Activated CD4-positive, alpha-beta T cell treated with anti-CD3 and anti-CD28 coated beads for 4 hours (primary cell): ENCODE measurements around the gene LRMDA.

Source experiments
- DNase-seq, 2 donors: peaks; one replicate each; pipeline ENCODE4 v3.0.0-alpha.2; 2020

The LRMDA gene

GRCh38 chr10:76073524-76073923 lies 642.1 kb downstream of the LRMDA start:
- no peak for DNase-seq

- DNase-seq = no peak
Observed at GRCh38 chr10:76074659-76075058, 643.2 kb downstream of the LRMDA start.

- DNase-seq = no peak
Observed at GRCh38 chr10:76080451-76080850, 649.0 kb downstream of the LRMDA start.

GRCh38 chr10:76080991-76081390 lies 649.6 kb downstream of the LRMDA start:
- no peak for DNase-seq

- DNase-seq = no peak
Observed at GRCh38 chr10:76082232-76082631, 650.8 kb downstream of the LRMDA start.

- DNase-seq = no peak
Observed at GRCh38 chr10:76082956-76083355, 651.5 kb downstream of the LRMDA start.

- no peak for DNase-seq
Observed at GRCh38 chr10:76085002-76085816, 653.8 kb downstream of the LRMDA start.

GRCh38 chr10:76085817-76086167 lies 654.4 kb downstream of the LRMDA start:
- no peak for DNase-seq

GRCh38 chr10:76086170-76086760 lies 654.8 kb downstream of the LRMDA start:
- no peak for DNase-seq

GRCh38 chr10:76086761-76087639 lies 655.6 kb downstream of the LRMDA start:
- no peak for DNase-seq

- no peak for DNase-seq
Observed at GRCh38 chr10:76088008-76088407, 656.6 kb downstream of the LRMDA start.

GRCh38 chr10:76088980-76089379 lies 657.6 kb downstream of the LRMDA start:
- DNase-seq = no peak

- no peak for DNase-seq
Observed at GRCh38 chr10:76089556-76090180, 658.2 kb downstream of the LRMDA start.

- no peak for DNase-seq
Observed at GRCh38 chr10:76091926-76092325, 660.5 kb downstream of the LRMDA start.

- no peak for DNase-seq
Observed at GRCh38 chr10:76106611-76107010, 675.2 kb downstream of the LRMDA start.

GRCh38 chr10:76108563-76109359 lies 677.3 kb downstream of the LRMDA start:
- DNase-seq = no peak

GRCh38 chr10:76111404-76111803 lies 680.0 kb downstream of the LRMDA start:
- DNase-seq = no peak

GRCh38 chr10:76111986-76112825 lies 680.8 kb downstream of the LRMDA start:
- DNase-seq = no peak

- no peak for DNase-seq
Observed at GRCh38 chr10:76112826-76113150, 681.4 kb downstream of the LRMDA start.

- no peak for DNase-seq
Observed at GRCh38 chr10:76113952-76114351, 682.5 kb downstream of the LRMDA start.

GRCh38 chr10:76114581-76115001 lies 683.2 kb downstream of the LRMDA start:
- DNase-seq = no peak

GRCh38 chr10:76115131-76115470 lies 683.7 kb downstream of the LRMDA start:
- DNase-seq = no peak
